ENCODE results near the gene ZNF133.
A peak's percentile ranks its signal among the peaks of the same experiment; 100 is the strongest.
"Not testable (repeated sequence)": the region's sequence is repeated elsewhere in the genome, so short reads cannot be mapped to it uniquely, and the experiment has no call there.

Gene ZNF133

DNA sequence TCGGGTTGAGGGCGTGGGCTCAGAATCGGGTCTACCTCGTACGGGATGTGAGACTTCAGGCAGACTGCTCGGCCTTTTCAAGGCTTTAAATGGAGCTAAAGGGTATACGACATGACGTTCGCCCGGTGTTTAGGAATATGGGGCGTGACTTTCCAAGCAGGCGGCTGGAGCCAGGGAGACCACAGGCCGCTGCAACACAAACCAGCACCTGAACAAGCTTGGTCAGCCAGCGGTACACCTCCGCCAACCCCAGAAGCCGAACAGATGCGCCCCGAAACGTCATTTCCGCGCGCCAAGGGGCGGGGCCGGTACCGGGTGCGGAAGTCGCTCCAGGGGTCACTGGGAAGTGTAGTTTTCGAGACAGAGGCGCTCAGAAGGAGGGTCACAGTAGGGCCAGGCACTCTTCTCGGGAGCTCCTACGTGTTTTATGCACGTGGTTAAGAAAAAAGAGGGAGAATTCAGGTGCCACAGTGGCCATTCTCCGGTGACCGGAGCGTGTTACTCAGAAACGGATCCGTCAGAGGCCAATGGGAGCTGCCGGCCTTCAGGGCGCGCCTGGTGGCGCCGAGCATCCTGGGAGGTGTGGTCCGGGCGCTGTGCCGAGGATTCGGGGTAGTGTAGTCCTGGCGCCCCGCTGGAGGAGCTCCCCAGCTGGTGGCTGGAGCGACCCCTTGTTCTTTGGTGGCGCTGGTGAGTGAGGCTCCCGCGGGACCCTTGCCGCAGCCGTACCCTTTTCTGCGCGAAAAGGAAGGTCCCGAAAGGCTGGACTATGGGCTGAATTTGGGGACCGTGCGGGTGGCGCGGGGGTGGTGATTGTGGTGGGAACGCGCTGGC, at the start of gene ZNF133:
ZNF133 (plus strand) TSS at position 613 of the 834 bp plus-strand sequence. CDS start 17,160 bp downstream, outside the sequence.
- Histone ChIP-seq H3K79me2 (ENCODE audit: control insufficient read depth, insufficient read depth, low read length, unreplicated experiment) (peaks cover 46% of the 10 kb centered on the region), H3K27ac (ENCODE audit: low read depth, low read length) (peak within 1 kb of the TSS; percentile 80)

DNA sequence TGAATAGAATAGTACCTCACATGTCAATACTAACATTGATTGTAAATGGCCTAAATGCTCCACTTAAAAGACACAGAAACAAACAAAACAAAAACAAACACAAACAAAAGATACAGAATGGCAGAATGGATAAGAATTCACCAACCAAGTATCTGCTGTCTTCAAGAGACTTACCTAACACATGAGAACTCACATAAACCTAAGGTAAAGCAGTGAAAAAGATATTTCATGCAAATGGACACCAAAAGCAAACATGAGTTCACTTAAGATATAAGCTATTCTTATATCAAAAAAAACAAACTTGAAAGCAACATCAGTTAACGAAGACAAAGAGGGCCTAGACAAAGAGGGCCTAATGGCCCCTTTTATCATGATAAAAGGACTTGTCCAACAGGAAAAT, 47.3 kb upstream of the ZNF133 start:
- Histone ChIP-seq H3K4me1 (ENCODE audit: control insufficient read depth, insufficient read depth, low read length, unreplicated experiment) (no peaks in the 10 kb centered on the region), H2AFZ (ENCODE audit: low read length, unreplicated experiment) (no peak overlapping the region), H3K27ac (ENCODE audit: low read depth, low read length) (no peak overlapping the region), H3K4me3 (ENCODE audit: low read depth, low read length) (no peak overlapping the region), H3K27me3 (ENCODE audit: insufficient read depth, low read length) (peaks cover 63% of the 10 kb centered on the region), H3K36me3 (ENCODE audit: insufficient read depth, low read length) (no peaks in the 10 kb centered on the region), H3K79me2 (ENCODE audit: control insufficient read depth, insufficient read depth, low read length, unreplicated experiment) (no peaks in the 10 kb centered on the region)

More for the DNA sequence above, at the start of gene ZNF133:
- Histone ChIP-seq H3K4me1 (ENCODE audit: control insufficient read depth, insufficient read depth, low read length, unreplicated experiment) (peaks cover 10% of the 10 kb centered on the region), H3K27me3 (ENCODE audit: insufficient read depth, low read length) (peaks cover 32% of the 10 kb centered on the region), H3K36me3 (ENCODE audit: insufficient read depth, low read length) (peaks cover 15% of the 10 kb centered on the region; the same call in 1 of the 2 replicates), H3K4me3 (ENCODE audit: low read depth, low read length) (peak within 1 kb of the TSS; percentile 97), H2AFZ (ENCODE audit: low read length, unreplicated experiment) (peak within 1 kb of the TSS; percentile 92)

DNA sequence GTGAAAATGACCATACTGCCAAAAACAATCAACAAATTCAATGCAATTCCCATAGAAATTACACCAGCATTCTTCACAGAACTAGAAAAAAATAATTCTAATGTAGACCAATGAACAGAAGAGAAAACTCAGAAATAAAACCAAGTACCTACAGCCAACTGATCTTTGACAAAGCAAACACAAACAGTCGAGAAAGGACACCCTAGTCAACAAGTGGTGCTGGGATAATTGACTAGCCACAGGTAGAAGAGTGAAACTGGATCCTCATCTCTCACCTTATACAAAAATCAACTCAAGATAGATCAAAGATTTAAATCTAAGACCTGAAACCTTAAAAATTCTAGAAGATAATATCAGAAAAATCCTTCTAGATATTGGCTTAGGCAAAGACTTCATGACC, 44.5 kb upstream of the ZNF133 start:
- Histone ChIP-seq H3K27ac (ENCODE audit: low read depth, low read length) (no peak overlapping the region), H3K27me3 (ENCODE audit: insufficient read depth, low read length) (peaks cover 41% of the 10 kb centered on the region), H3K79me2 (ENCODE audit: control insufficient read depth, insufficient read depth, low read length, unreplicated experiment) (no peaks in the 10 kb centered on the region), H3K36me3 (ENCODE audit: insufficient read depth, low read length) (no peaks in the 10 kb centered on the region), H3K4me3 (ENCODE audit: low read depth, low read length) (no peak overlapping the region), H3K4me1 (ENCODE audit: control insufficient read depth, insufficient read depth, low read length, unreplicated experiment) (no peaks in the 10 kb centered on the region), H2AFZ (ENCODE audit: low read length, unreplicated experiment) (no peak overlapping the region)

DNA sequence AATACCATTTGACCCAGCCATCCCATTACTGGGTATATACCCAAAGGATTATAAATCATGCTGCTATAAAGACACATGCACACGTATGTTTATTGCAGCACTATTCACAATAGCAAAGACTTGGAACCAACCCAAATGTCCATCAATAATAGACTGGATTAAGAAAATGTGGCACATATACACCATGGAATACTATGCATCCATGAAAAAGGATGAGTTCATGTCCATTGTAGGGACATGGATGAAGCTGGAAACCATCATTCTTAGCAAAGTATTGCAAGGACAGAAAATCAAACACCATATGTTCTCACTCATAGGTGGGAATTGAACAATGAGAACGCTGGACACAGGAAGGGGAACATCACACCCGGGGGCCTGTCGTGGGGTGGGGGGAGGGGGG, 39.8 kb upstream of the ZNF133 start:
- H3K27ac ChIP-seq (ENCODE audit: low read depth, low read length); H3K79me2 ChIP-seq (ENCODE audit: control insufficient read depth, insufficient read depth, low read length, unreplicated experiment); H2AFZ ChIP-seq (ENCODE audit: low read length, unreplicated experiment); H3K4me1 ChIP-seq (ENCODE audit: control insufficient read depth, insufficient read depth, low read length, unreplicated experiment); H3K4me3 ChIP-seq (ENCODE audit: low read depth, low read length); H3K36me3 ChIP-seq (ENCODE audit: insufficient read depth, low read length): not testable (repeated sequence)
- peaks cover 18% of the 10 kb centered on the region for H3K27me3 ChIP-seq (ENCODE audit: insufficient read depth, low read length)

DNA sequence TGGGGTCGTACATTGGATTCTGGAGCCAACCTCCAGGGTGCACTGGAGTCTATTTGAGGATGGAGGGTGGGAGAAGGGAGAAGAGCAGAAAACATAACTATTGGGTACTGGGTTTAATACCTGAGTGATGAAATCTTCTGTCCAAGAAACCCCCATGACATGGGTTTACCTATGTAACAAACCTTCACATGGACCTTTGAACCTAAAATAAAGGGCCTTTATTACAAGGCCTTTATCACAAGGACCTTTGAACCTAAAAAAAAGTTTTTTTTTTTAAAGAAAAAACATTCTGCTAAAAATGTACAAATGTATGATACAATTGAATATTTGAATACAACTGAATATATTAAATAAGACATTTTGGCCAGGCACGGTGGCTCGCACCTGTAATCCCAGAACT, 38.1 kb upstream of the ZNF133 start:
- H3K79me2 ChIP-seq (ENCODE audit: control insufficient read depth, insufficient read depth, low read length, unreplicated experiment), result no peaks in the 10 kb centered on the region
- H3K36me3 ChIP-seq (ENCODE audit: insufficient read depth, low read length), result no peaks in the 10 kb centered on the region
- H3K27me3 ChIP-seq (ENCODE audit: insufficient read depth, low read length), result peaks cover 7% of the 10 kb centered on the region; the same call in 1 of the 2 replicates
- H3K27ac ChIP-seq (ENCODE audit: low read depth, low read length), result no peak overlapping the region
- no peak overlapping the region for H3K4me3 ChIP-seq (ENCODE audit: low read depth, low read length)
- no peak overlapping the region for H2AFZ ChIP-seq (ENCODE audit: low read length, unreplicated experiment)
- H3K4me1 ChIP-seq (ENCODE audit: control insufficient read depth, insufficient read depth, low read length, unreplicated experiment), result no peaks in the 10 kb centered on the region

DNA sequence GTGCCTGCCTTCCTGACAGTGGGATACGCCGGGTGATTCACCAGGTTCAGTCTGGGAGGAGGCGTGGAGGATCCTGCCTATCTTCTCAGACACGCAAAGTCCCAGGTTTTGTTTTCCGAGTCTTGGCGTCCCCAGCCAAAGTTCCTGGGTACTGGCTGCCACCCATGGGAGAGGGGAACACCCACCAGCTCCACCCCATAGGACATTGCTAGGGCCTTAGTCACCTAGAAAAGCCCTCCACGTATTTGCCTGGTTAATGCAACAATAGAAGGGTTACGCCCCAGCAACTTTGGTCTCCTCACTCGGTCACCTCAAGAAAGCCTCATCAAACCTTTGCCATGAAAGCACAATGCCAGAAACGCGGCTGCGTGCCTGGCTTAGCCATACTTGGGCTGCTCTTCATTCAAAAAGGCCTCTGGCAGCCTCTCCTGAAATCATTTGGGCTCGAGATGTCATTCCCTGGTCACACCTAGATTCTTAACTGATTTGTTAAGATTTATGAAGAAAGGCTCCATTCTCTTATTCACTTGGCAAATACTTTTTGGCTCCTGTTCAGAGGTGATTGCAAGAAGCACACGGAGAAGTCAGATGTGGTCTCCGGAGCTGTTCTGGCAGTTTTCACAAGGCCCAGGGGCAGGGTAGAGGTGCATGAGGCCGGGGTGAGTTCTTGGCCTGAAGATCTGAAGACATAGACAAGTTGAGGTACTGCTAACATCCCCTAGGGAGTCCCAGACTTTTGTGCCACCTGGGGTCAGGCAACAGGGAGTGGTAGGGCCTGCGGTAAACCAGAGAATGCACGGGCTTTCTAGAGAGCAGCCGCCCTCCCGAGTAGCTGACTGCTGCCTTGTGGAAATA, 35.5 kb upstream of the ZNF133 start:
- no peak overlapping the region for H3K27ac ChIP-seq (ENCODE audit: low read depth, low read length)
- H3K27me3 ChIP-seq (ENCODE audit: insufficient read depth, low read length), result peaks cover 3% of the 10 kb centered on the region
- no peaks in the 10 kb centered on the region for H3K79me2 ChIP-seq (ENCODE audit: control insufficient read depth, insufficient read depth, low read length, unreplicated experiment)
- no peak overlapping the region for H2AFZ ChIP-seq (ENCODE audit: low read length, unreplicated experiment)
- H3K36me3 ChIP-seq (ENCODE audit: insufficient read depth, low read length), result no peaks in the 10 kb centered on the region
- no peak overlapping the region for H3K4me3 ChIP-seq (ENCODE audit: low read depth, low read length)
- no peaks in the 10 kb centered on the region for H3K4me1 ChIP-seq (ENCODE audit: control insufficient read depth, insufficient read depth, low read length, unreplicated experiment)

DNA sequence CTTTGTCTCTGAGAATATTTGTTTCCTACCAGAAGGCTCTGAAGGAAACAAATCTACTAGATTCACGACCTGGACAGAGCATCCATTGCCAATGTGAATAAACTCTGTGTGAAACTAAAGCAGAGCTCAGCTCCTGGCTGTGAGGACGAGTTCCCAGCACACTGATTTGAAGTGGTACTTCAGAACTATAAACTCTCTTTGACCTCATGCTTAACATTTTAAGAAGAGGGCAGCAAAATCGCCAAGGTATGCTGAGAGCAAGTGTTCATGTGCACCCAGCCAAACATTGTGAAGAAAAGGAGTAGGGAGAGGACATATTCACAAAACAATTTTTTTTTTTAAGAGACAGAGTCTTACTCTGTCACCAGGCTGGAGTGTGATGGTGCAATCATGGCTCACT, 33.7 kb upstream of the ZNF133 start:
- H3K27ac ChIP-seq (ENCODE audit: low read depth, low read length), result no peak overlapping the region
- no peaks in the 10 kb centered on the region for H3K36me3 ChIP-seq (ENCODE audit: insufficient read depth, low read length)
- no peak overlapping the region for H2AFZ ChIP-seq (ENCODE audit: low read length, unreplicated experiment)
- no peaks in the 10 kb centered on the region for H3K79me2 ChIP-seq (ENCODE audit: control insufficient read depth, insufficient read depth, low read length, unreplicated experiment)
- H3K4me3 ChIP-seq (ENCODE audit: low read depth, low read length), result no peak overlapping the region
- H3K27me3 ChIP-seq (ENCODE audit: insufficient read depth, low read length), result peaks cover 3% of the 10 kb centered on the region
- H3K4me1 ChIP-seq (ENCODE audit: control insufficient read depth, insufficient read depth, low read length, unreplicated experiment), result no peaks in the 10 kb centered on the region

DNA sequence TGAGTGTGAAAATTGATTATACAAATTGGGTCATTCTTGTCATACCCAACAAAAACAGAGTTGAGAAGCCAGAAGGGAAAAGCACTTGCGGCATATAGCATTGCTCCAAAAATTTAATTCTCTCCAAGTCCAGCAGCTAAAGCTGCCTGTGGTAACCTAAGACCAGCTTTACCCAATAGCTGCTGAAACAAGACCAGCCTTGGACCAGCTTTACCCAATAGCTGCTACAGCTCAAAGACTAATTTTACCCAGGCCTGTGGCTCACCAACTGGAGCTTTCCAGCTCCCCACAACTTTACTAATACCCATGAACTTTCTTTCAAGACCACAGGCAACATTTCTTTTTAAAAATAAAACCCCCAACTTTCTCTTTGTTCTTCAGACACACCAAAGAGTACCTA, 32.8 kb upstream of the ZNF133 start:
- no peak overlapping the region for H2AFZ ChIP-seq (ENCODE audit: low read length, unreplicated experiment)
- no peak overlapping the region for H3K4me3 ChIP-seq (ENCODE audit: low read depth, low read length)
- H3K4me1 ChIP-seq (ENCODE audit: control insufficient read depth, insufficient read depth, low read length, unreplicated experiment), result no peaks in the 10 kb centered on the region
- H3K27ac ChIP-seq (ENCODE audit: low read depth, low read length), result no peak overlapping the region
- H3K27me3 ChIP-seq (ENCODE audit: insufficient read depth, low read length), result peaks cover 3% of the 10 kb centered on the region
- no peaks in the 10 kb centered on the region for H3K79me2 ChIP-seq (ENCODE audit: control insufficient read depth, insufficient read depth, low read length, unreplicated experiment)
- H3K36me3 ChIP-seq (ENCODE audit: insufficient read depth, low read length), result no peaks in the 10 kb centered on the region

DNA sequence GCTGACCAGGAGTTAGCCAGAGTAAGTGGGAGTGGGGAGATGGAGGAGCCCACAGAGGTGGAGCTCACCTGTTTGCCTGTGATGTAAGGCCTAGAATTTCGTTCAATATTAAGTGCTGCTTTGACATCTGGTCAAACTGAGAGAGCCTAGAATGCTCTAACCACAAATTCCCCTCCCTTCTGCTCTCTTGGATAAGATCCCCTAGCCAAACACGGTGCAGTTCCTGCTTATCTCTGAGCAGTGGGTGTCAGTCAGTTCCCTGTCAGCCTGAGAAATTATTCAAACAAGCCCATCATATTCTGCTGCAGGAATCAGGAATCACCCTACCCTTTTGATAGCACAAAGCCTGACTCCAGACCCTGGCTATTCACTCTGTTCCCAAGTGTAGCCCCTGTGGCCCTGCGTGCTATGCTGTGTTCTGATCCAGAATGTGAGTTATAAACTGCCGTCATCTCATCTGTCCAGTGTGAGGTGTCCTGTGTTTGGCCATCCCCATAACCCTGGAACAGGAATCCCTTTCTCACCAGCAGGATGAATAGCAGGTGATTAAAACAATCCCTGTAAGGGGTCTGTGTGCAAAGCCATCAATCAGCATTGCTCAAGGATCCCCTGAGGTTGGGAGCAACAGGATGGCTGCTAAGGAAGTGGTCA, 31.8 kb upstream of the ZNF133 start:
- no peak overlapping the region for H2AFZ ChIP-seq (ENCODE audit: low read length, unreplicated experiment)
- no peaks in the 10 kb centered on the region for H3K36me3 ChIP-seq (ENCODE audit: insufficient read depth, low read length)
- H3K4me1 ChIP-seq (ENCODE audit: control insufficient read depth, insufficient read depth, low read length, unreplicated experiment), result no peaks in the 10 kb centered on the region
- H3K4me3 ChIP-seq (ENCODE audit: low read depth, low read length), result no peak overlapping the region
- H3K27me3 ChIP-seq (ENCODE audit: insufficient read depth, low read length), result peaks cover 3% of the 10 kb centered on the region
- H3K79me2 ChIP-seq (ENCODE audit: control insufficient read depth, insufficient read depth, low read length, unreplicated experiment), result no peaks in the 10 kb centered on the region
- H3K27ac ChIP-seq (ENCODE audit: low read depth, low read length), result no peak overlapping the region

DNA sequence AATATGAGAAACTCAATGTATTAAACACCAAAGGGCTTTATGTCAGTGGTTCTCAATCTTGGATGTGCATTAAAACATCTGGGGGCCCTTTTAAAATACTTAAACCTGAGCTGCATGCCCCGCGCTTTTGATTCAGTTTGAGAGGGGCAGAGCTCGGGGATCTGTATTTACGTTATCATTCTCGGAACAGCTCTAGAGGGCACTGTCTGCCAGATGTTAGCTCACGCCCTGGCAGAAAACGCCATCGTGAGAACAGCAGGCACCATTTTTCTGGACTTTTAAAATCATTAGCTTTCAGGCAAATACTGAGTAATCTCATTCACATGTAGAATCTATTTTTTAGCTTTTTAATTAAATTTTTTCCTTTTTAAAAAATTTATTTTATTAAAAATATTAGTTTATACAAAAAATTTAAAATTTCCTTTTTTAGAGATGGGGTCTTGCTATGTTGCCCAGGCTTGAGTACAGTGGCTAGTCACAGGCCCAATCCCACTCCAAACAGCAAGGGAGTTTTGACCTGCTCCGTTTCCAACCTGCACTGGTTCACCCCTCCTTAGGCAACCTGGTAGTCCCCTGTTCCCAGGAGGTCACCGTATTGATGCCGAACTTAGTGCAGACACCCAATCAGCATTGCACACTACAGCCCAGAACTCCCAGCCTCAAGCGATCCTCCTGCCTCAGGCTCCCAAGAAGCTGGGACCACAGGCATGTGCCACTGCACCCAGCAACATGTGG, 30.0 kb upstream of the ZNF133 start:
- Histone ChIP-seq H3K27me3 (ENCODE audit: insufficient read depth, low read length) (peaks cover 3% of the 10 kb centered on the region), H3K27ac (ENCODE audit: low read depth, low read length) (no peak overlapping the region), H3K4me1 (ENCODE audit: control insufficient read depth, insufficient read depth, low read length, unreplicated experiment) (no peaks in the 10 kb centered on the region), H3K36me3 (ENCODE audit: insufficient read depth, low read length) (no peaks in the 10 kb centered on the region), H2AFZ (ENCODE audit: low read length, unreplicated experiment) (no peak overlapping the region), H3K4me3 (ENCODE audit: low read depth, low read length) (no peak overlapping the region), H3K79me2 (ENCODE audit: control insufficient read depth, insufficient read depth, low read length, unreplicated experiment) (no peaks in the 10 kb centered on the region)
